Smooth muscle cell of bladder (primary cell): Measurements from ENCODE around the gene PTCD1. TPM values are rescaled to one million over a fixed set of nuclear protein-coding genes. Genes with fewer than 3 reads are reported as not detected.

Experiments used
- total RNA-seq: library from RNA; depleted of rRNA; stranded (reverse); fragments of >200 nt; gene quantifications from 2 replicates; pipeline ENCODE4 v1.2.3, GENCODE V29; 2014

The PTCD1 gene, protein sequence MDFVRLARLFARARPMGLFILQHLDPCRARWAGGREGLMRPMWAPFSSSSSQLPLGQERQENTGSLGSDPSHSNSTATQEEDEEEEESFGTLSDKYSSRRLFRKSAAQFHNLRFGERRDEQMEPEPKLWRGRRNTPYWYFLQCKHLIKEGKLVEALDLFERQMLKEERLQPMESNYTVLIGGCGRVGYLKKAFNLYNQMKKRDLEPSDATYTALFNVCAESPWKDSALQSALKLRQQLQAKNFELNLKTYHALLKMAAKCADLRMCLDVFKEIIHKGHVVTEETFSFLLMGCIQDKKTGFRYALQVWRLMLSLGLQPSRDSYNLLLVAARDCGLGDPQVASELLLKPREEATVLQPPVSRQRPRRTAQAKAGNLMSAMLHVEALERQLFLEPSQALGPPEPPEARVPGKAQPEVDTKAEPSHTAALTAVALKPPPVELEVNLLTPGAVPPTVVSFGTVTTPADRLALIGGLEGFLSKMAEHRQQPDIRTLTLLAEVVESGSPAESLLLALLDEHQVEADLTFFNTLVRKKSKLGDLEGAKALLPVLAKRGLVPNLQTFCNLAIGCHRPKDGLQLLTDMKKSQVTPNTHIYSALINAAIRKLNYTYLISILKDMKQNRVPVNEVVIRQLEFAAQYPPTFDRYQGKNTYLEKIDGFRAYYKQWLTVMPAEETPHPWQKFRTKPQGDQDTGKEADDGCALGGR
- total RNA-seq: 7.1 and 8.1 TPM in 2 replicates

DNA sequence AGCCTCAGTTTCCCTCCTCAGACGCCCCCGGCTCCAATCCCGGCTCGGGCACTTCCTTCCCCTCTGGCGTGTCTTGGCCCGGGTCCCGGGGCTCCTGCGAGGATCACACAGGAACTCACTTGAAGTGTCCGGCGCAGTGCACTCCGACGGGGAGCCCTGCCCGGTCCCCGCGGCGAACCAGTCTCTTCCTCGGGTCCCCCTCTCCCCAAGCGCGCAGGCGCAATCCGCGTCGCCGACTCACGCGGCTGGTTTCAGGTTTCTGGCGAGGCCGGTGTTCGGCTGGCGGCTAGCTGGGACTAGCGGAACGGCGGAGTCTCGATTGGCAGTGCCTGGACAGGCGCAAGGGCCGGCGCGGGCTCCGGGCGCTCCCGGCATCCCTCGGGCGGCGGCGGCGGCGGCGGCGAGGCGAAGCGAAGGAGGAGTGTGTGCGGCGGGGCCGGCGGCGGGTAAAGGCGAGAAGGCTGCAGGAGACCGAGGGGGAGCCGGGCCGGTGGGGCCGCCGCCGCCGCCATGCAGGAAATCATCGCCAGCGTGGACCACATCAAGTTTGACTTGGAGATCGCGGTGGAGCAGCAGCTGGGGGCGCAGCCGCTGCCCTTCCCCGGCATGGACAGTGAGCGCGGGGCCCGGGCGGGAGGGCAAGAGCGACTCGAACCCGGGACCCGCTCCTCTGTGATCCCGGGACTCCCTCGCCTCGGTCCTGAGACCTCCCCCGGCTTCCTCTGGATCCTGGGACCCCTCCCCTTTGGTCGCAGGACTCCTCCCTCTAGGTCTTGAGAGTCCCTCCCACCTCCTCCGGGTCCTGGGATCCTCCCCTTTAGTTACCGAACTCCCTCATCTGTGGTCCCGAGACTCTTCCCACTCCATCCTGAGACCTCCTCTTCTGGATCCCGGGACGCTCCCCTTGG lies at the start of gene PTCD1, which contains the start of gene CPSF4:
Gene PTCD1 (minus strand): TSS at position 226 of the 908 bp plus-strand sequence. CDS start 3,556 bp downstream, outside the sequence.
Gene CPSF4 (plus strand): TSS at position 371 of the 908 bp plus-strand sequence. CDS start 140 bp downstream, at position 511.

DNA sequence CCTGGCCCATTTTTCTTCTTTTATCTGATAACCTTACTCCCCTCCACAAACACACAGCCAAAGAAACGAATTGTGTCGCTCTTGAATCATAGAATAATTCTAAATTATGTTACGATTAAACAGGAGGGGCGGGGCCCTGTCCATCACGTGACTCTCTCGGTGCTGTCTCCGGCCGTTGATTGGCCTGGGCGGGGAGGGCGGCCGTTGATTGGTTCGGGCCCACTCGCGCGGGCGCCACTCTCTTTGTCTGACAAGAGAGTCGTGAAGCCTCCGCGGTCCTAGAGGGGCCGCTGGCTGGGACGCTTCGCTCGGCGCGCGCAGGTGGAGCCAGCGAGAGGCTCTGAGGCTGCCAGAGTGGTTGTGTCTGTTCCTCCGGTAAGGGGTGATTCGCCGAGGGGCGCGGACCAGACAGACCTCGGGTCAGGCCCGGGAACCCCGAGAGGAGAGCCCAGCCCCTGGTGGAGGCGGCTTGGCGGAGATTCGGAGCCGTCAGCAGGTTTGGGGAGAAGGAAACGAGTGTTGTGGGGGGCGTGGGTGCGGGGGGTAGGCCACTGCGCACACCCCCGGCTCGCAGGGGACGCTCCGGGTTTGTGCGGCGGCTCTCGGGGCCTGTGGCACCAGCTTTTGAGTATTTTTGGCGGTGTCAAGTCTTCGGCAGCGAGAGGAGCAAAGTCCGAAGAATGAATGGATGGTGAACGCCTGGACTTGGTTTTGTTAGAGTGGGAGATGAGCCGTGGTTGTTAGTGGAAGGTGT lies 34.1 kb upstream of the PTCD1 start, which contains the start of gene ZNF789:
Gene ZNF789 (plus strand): TSS at position 330 of the 754 bp plus-strand sequence. CDS start 3,567 bp downstream, outside the sequence.

DNA sequence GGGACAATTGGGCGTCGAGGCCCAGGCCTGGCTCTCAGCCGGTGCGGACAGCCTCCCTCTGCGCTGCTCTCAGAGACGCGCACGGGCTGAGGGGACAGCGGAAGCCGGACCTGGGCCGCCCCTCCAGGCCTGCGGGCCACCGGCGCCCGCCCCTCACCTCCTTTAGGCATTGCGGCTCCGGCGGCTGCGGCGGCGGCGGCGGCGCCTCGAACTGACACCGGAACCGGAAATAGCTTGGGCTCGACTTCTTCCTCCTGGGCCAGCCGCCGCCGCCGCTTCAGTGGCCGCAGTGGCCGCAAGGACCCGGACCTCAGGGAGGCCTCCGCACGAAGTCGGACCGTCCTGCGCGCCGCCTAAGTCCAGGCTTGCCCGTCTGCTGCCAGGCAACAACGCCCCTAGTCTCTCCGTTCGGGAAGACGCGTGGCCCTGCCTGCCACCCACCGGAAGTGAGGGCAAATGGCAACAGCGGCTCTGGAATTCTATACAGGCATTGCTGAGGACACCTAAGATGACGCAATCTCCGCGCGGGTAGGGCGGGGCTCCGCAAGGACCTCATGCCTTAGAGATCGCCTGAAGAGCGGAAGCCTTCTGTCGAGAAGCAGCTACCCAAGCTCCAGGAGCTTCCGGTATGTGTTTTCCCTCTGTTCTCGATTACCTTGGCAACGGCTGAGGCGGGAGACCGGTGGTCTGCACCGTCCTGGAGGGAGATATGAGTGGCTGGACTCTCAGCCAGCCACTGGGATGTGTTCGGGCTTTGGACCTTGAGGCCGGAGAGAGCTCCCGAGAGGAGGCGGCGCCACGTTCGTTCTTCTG lies 30.0 kb downstream of the PTCD1 start, which contains the start of the genes BUD31 and PDAP1:
Gene BUD31 (plus strand): TSS at position 591 of the 813 bp plus-strand sequence. CDS start 2,124 bp downstream, outside the sequence.
Gene PDAP1 (minus strand): TSS at position 219 of the 813 bp plus-strand sequence. CDS start 49 bp downstream, at position 170.

DNA sequence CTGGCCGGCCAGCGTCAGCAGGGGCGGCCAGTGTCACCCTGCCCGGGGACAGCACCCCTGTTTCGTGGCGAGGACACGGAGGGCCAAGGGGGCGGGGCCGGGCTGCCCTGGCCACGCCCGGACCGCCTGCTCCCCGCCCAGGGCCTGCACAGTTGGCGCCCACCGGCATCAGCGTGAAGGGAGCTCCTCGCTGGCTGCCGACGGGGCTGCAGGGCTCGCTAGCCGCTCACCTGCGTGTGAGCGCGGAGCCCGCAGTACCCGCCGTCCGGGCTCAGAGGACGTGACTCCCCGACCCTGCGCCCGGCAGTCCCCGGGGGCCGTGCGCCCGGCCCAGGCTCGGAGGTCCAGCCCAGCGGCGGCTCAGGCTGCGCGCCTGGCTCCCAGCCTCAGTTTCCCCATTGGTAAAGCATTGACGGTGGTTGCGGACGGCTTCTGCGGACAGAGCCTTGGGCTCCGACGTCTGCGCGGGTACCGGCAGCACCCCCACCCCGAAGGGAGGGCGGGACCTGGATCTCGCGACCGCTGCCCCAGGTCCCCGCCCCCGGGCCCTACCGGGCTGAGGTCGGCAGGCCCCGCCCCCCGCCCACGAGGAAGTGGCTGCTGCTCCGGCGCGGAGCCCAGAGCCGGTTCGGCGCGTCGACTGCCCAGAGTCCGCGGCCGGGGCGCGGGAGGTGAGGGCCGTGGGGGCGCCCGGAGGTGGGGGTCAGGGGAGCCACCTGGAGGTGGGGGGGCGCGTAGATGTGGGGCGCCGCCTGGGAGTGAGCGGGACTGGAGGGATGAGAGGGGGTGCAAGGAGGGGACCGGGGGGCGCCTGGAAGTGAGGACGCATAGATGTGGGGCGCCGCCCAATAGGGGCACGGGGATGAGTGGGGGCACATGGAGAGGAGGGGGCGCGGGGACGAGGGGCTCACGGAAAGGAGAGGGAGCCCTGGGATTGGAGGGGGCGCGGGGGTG lies 64.2 kb downstream of the PTCD1 start, which contains the start of gene ARPC1B:
Gene ARPC1B (plus strand): TSS at position 620 of the 954 bp plus-strand sequence. CDS start 10,985 bp downstream, outside the sequence.

Other genes starting within 250 kb of the PTCD1 start
- not detected in 2 replicates for gene KPNA7, start 230.7 kb downstream of the PTCD1 start, total RNA-seq
- gene MYH16, start 166.0 kb downstream of the PTCD1 start, total RNA-seq: not detected in 2 replicates
- gene ARPC1A, start 112.9 kb downstream of the PTCD1 start, total RNA-seq: 203 and 209 TPM in 2 replicates
- 361 and 534 TPM in 2 replicates for gene ARPC1B, start 64.1 kb downstream of the PTCD1 start, total RNA-seq
- 26.9 and 29.2 TPM in 2 replicates for gene PDAP1, start 30.2 kb downstream of the PTCD1 start, total RNA-seq
- gene BUD31, start 29.8 kb downstream of the PTCD1 start, total RNA-seq: 142 and 174 TPM in 2 replicates
- 21.6 and 28.1 TPM in 2 replicates for gene CPSF4, start 145 bp upstream of the PTCD1 start, total RNA-seq
- 443 and 477 TPM in 2 replicates for gene ATP5MF, start 27.4 kb upstream of the PTCD1 start, total RNA-seq
- 2.6 and 3.6 TPM in 2 replicates for gene ZNF789, start 34.1 kb upstream of the PTCD1 start, total RNA-seq
- gene ZNF394, start 61.5 kb upstream of the PTCD1 start, total RNA-seq: 22.5 and 27.3 TPM in 2 replicates
- 10.8 and 12.1 TPM in 2 replicates for gene ZKSCAN5, start 65.9 kb upstream of the PTCD1 start, total RNA-seq
- 5.3 and 5.5 TPM in 2 replicates for gene FAM200A, start 113.3 kb upstream of the PTCD1 start, total RNA-seq
- 42.6 and 45.9 TPM in 2 replicates for gene ZNF655, start 119.8 kb upstream of the PTCD1 start, total RNA-seq
- 0.46 and 1.1 TPM in 2 replicates for gene TMEM225B, start 159.5 kb upstream of the PTCD1 start, total RNA-seq
- gene ZSCAN25, start 178.1 kb upstream of the PTCD1 start, total RNA-seq: 7.5 and 11.5 TPM in 2 replicates
- gene CYP3A5, start 241.2 kb upstream of the PTCD1 start, total RNA-seq: 0.28 and 0.37 TPM in 2 replicates